Activated CD8-positive, alpha-beta T cell treated with anti-CD3 and anti-CD28 coated beads for 36 hours (primary cell): ENCODE results near the gene PHF24. TPM values are rescaled to one million over a fixed set of nuclear protein-coding genes. Genes with fewer than 3 reads are reported as not detected.
"Not testable (repeated sequence)": the region's sequence is repeated elsewhere in the genome, so short reads cannot be mapped to it uniquely, and the experiment has no call there.

Experiments used
- ATAC-seq: fragments of 200-7000 bp; cut with Tn5 transposase; one replicate; pipeline ENCODE4 v1.10.0; 2021; ENCODE audit warnings: mild to moderate bottlenecking, moderate library complexity
- CTCF ChIA-PET: fragments of 350-600 bp; sonication (Branson Sonifier 250); formaldehyde crosslinking; loops from one replicate; lab custom pipeline; 2021; ENCODE audit warnings: antibody characterized with exemption; lab: Charles Lee
- POLR2A ChIA-PET: fragments of 350-600 bp; sonication (Branson Sonifier 250); formaldehyde crosslinking; loops from one replicate; lab custom pipeline; 2021; ENCODE audit warnings: antibody characterized with exemption; lab: Charles Lee
- DNase-seq: peaks from one replicate; pipeline ENCODE4 v3.0.0-alpha.2; 2020
- H3K27ac Mint-ChIP-seq: one replicate; pipeline ENCODE4 v1.8.0; 2021; ENCODE audit warnings: mild to moderate bottlenecking, mixed read lengths
- H3K27me3 Mint-ChIP-seq: one replicate; pipeline ENCODE4 v1.8.0; 2021; ENCODE audit warnings: mixed read lengths
- H3K36me3 Mint-ChIP-seq: one replicate; pipeline ENCODE4 v1.8.0; 2021; ENCODE audit warnings: low read depth, mixed read lengths
- H3K4me1 Mint-ChIP-seq: one replicate; pipeline ENCODE4 v1.8.0; 2021; ENCODE audit warnings: low read depth, mixed read lengths
- H3K4me3 Mint-ChIP-seq: one replicate; pipeline ENCODE4 v1.8.0; 2021; ENCODE audit warnings: mild to moderate bottlenecking, moderate library complexity, mixed read lengths
- H3K9me3 Mint-ChIP-seq: one replicate; pipeline ENCODE4 v1.8.0; 2021; ENCODE audit warnings: mixed read lengths
- CTCF ChIP-seq: fragments of 200-600 bp; IDR thresholded peaks from one replicate; pipeline ENCODE4 v1.8.0; 2022; ENCODE audit warnings: antibody characterized with exemption, mild to moderate bottlenecking
- intact Hi-C: fragments of 100-400 bp; cut with micrococcal nuclease; formaldehyde crosslinking; loops from one replicate; pipeline ENCODE4 v1.10.0; 2022
- total RNA-seq, 2 experiments: library from RNA; stranded (reverse); gene quantifications; one replicate each; pipeline ENCODE4 v1.2.3, GENCODE V29; 2021

PHF24 gene
- total RNA-seq, 2 experiments from 2014 or later, result 0.11 TPM; not detected in 1

GRCh38 chr9:34948451-34948850 is 9.6 kb upstream of the PHF24 start:
- no peak overlapping the region for H3K4me3 Mint-ChIP-seq
- H3K36me3 Mint-ChIP-seq, result no peaks in the 10 kb centered on the region
- no peak for ATAC-seq
- H3K27me3 Mint-ChIP-seq, result peaks cover 21% of the 10 kb centered on the region
- ChIA-PET CTCF (no interaction called here), POLR2A (interaction anchor here (0.6 kb wide), 1 partner anchor 130 kb away, joined by 3 read pairs; no protein-coding TSS in a partner anchor)
- TF ChIP-seq CTCF, result no peak
- H3K4me1 Mint-ChIP-seq, result no peaks in the 10 kb centered on the region
- DNase-seq, result no peak
- no peak overlapping the region for H3K27ac Mint-ChIP-seq
- H3K9me3 Mint-ChIP-seq, result no peaks in the 10 kb centered on the region
- intact Hi-C loops, result no loop called here

GRCh38 chr9:34954225-34954624 is 3.9 kb upstream of the PHF24 start:
- H3K4me1 Mint-ChIP-seq, result peaks cover 8% of the 10 kb centered on the region
- ChIA-PET CTCF (no interaction called here), POLR2A (interaction anchor here (0.6 to 0.7 kb wide), 2 partner anchors 8 to 439 kb away, joined by 3 read pairs; no protein-coding TSS in a partner anchor)
- TF ChIP-seq CTCF, result no peak
- DNase-seq (no peak), ATAC-seq (no peak)
- H3K4me3 Mint-ChIP-seq, result no peak overlapping the region
- intact Hi-C loops, result no loop called here
- H3K27ac Mint-ChIP-seq, result no peak overlapping the region
- H3K36me3 Mint-ChIP-seq, result no peaks in the 10 kb centered on the region
- peaks cover 41% of the 10 kb centered on the region for H3K27me3 Mint-ChIP-seq
- no peaks in the 10 kb centered on the region for H3K9me3 Mint-ChIP-seq

GRCh38 chr9:34956066-34956465 is 2.0 kb upstream of the PHF24 start:
- POLR2A ChIA-PET, CTCF ChIA-PET, H3K9me3 Mint-ChIP-seq, ATAC-seq, H3K27ac Mint-ChIP-seq, DNase-seq, H3K36me3 Mint-ChIP-seq, H3K4me3 Mint-ChIP-seq, intact Hi-C loops: not testable (repeated sequence)
- Mint-ChIP-seq H3K27me3 (peaks cover 49% of the 10 kb centered on the region), H3K4me1 (peaks cover 13% of the 10 kb centered on the region)

- Mint-ChIP-seq H3K4me3 (no peak overlapping the region), H3K4me1 (peaks cover 18% of the 10 kb centered on the region), H3K27ac (no peak overlapping the region), H3K36me3 (no peaks in the 10 kb centered on the region), H3K27me3 (peaks cover 51% of the 10 kb centered on the region), H3K9me3 (no peaks in the 10 kb centered on the region)
- intact Hi-C loops, result no loop called here
- ATAC-seq (peak; percentile 37), DNase-seq (no peak)
- POLR2A ChIA-PET, result no interaction called here
- CTCF ChIA-PET, result no interaction called here
- no peak for TF ChIP-seq CTCF
Measured at GRCh38 chr9:34956648-34957047, 1.4 kb upstream of the PHF24 start.

GRCh38 chr9:34958411-34958982 is 412 bp downstream of the PHF24 start:
- no peak for TF ChIP-seq CTCF
- CTCF ChIA-PET, result interaction anchor here (0.9 kb wide), 1 partner anchor 27 kb away, joined by 5 read pairs; no protein-coding TSS in a partner anchor
- Mint-ChIP-seq H3K27me3 (peaks cover 56% of the 10 kb centered on the region), H3K9me3 (no peaks in the 10 kb centered on the region), H3K4me1 (peaks cover 35% of the 10 kb centered on the region), H3K27ac (no peak overlapping the region), H3K36me3 (no peaks in the 10 kb centered on the region), H3K4me3 (peak overlapping the region; percentile 14)
- DNase-seq (no peak), ATAC-seq (no peak)
- POLR2A ChIA-PET, result interaction anchor here (0.6 kb wide), 1 partner anchor 34 kb away, joined by 3 read pairs; no protein-coding TSS in a partner anchor
- intact Hi-C loops, result no loop called here
